ENCODE measurements around the gene MAPKAPK3.

MAPKAPK3 gene

DNA sequence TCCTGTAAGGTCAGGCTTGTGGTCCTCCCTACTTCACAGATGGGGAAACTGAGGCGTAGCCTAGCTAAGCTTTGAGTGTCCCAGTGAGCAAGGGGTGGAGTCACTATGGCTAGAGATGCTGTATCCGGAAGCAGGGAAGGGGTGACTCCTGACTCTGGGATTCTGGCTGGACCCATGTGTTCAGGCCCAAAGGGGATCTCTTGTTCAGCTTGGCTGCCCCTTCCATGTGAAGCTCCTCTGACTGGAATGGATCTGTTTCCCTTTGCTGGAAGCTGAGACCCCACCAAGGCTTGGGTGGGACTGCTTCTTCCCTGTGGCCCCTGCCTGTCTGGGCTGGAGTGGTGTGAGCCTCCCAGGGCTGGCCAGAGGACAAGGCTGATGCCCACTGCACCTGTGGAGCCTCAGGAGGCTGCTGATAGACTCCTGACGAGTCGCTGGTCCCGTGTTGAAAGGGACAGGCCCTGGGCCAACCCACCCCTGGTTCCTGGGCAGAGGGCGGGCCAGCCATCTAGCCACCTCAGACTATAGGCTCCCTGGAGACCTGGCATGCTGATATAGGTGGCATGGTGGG lies 1.0 kb downstream of the MAPKAPK3 start:
- Histone ChIP-seq H3K4me1 (ENCODE audit: control insufficient read depth, insufficient read depth, low read length) (peaks cover 11% of the 10 kb centered on the region), H3K4me3 (ENCODE audit: low read depth, low read length) (peak overlapping the region; percentile 78), H3K27ac (ENCODE audit: low read depth, low read length) (no peak overlapping the region), H3K27me3 (ENCODE audit: control insufficient read depth, insufficient read depth, low read length) (peaks cover 15% of the 10 kb centered on the region), H3K9ac (ENCODE audit: low read depth, low read length) (peak overlapping the region; percentile 85), H3K36me3 (ENCODE audit: control insufficient read depth, insufficient read depth, low read length) (peaks cover 8% of the 10 kb centered on the region; the same call in 1 of the 2 replicates), H3K9me3 (ENCODE audit: control insufficient read depth, insufficient read depth, low read length) (no peaks in the 10 kb centered on the region)

DNA sequence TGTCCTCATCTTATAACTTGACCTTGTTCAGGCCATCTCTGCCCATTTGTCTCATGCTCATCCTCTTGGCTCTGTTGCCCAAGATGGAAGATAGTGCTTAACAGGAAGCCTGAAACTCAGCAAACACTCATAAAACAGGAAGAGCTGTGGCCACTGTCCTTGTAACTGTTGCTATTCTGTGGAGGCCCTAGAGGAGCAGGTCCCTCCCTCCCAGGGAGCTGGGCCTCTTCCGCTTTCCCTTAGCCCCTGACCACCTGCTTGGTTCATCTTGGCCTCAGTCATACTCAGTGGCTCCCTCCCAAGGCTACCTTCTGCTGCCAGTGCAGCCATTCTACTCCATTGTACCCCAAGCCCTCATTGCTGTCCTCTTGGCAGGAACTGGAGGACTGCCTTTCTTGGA lies 3.5 kb downstream of the MAPKAPK3 start:
- Histone ChIP-seq H3K4me3 (ENCODE audit: low read depth, low read length) (no peak overlapping the region), H3K4me1 (ENCODE audit: control insufficient read depth, insufficient read depth, low read length) (peaks cover 25% of the 10 kb centered on the region), H3K27ac (ENCODE audit: low read depth, low read length) (no peak overlapping the region), H3K27me3 (ENCODE audit: control insufficient read depth, insufficient read depth, low read length) (peaks cover 1% of the 10 kb centered on the region; the same call in 1 of the 2 replicates), H3K9ac (ENCODE audit: low read depth, low read length) (no peak overlapping the region), H3K36me3 (ENCODE audit: control insufficient read depth, insufficient read depth, low read length) (peaks cover 8% of the 10 kb centered on the region; the same call in 1 of the 2 replicates), H3K9me3 (ENCODE audit: control insufficient read depth, insufficient read depth, low read length) (no peaks in the 10 kb centered on the region)

DNA sequence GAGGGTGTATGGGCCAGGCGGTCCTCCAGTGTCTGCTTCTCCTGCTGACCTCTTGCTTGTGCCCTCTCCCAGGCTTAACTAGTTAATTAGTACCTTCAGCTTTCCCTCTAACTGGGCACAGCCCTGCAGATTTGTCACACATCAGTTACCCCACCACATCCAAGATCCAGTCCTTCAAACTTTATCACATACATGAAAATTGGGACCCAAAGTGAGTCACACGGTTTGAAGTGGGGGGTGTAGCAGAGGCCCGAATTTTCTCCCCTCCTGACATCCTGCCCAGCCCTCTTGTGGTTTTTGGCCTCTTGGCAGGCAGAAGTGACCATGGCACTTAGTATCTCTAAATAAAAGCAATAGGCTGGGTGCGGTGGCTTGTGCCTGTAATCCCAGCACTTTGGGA lies 3.9 kb downstream of the MAPKAPK3 start:
- Histone ChIP-seq H3K27ac (ENCODE audit: low read depth, low read length) (no peak overlapping the region), H3K4me3 (ENCODE audit: low read depth, low read length) (no peak overlapping the region)

DNA sequence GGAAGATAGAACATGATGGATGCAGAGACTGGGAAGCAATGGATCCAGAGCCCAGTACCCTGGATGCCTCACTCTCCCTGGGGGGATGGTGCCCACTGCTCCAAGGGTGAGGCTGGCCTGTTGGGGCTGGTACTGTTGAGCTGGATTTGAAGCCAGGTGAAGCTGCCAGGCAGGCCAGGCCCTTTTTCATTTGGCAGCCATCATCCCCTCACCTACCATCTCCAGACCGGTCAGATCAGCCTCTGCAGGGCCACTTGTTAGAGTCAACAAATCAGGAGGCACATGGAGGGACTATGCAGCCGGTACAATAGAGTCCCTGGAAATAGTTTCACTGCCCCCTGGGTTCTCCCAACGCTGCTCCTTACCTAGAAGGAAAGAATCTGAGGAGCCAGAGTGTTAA lies 5.9 kb downstream of the MAPKAPK3 start:
- peaks cover 22% of the 10 kb centered on the region for H3K4me1 ChIP-seq (ENCODE audit: control insufficient read depth, insufficient read depth, low read length)
- no peaks in the 10 kb centered on the region for H3K27me3 ChIP-seq (ENCODE audit: control insufficient read depth, insufficient read depth, low read length)
- no peak overlapping the region for H3K27ac ChIP-seq (ENCODE audit: low read depth, low read length)
- H3K9ac ChIP-seq (ENCODE audit: low read depth, low read length) = no peak overlapping the region
- no peaks in the 10 kb centered on the region for H3K9me3 ChIP-seq (ENCODE audit: control insufficient read depth, insufficient read depth, low read length)
- no peak overlapping the region for H3K4me3 ChIP-seq (ENCODE audit: low read depth, low read length)
- peaks cover 8% of the 10 kb centered on the region; the same call in 1 of the 2 replicates for H3K36me3 ChIP-seq (ENCODE audit: control insufficient read depth, insufficient read depth, low read length)

More for the DNA sequence above, 3.9 kb downstream of the MAPKAPK3 start:
- Histone ChIP-seq H3K9ac (ENCODE audit: low read depth, low read length) (no peak overlapping the region), H3K27me3 (ENCODE audit: control insufficient read depth, insufficient read depth, low read length) (no peaks in the 10 kb centered on the region), H3K36me3 (ENCODE audit: control insufficient read depth, insufficient read depth, low read length) (peaks cover 8% of the 10 kb centered on the region; the same call in 1 of the 2 replicates), H3K4me1 (ENCODE audit: control insufficient read depth, insufficient read depth, low read length) (peaks cover 29% of the 10 kb centered on the region), H3K9me3 (ENCODE audit: control insufficient read depth, insufficient read depth, low read length) (no peaks in the 10 kb centered on the region)

DNA sequence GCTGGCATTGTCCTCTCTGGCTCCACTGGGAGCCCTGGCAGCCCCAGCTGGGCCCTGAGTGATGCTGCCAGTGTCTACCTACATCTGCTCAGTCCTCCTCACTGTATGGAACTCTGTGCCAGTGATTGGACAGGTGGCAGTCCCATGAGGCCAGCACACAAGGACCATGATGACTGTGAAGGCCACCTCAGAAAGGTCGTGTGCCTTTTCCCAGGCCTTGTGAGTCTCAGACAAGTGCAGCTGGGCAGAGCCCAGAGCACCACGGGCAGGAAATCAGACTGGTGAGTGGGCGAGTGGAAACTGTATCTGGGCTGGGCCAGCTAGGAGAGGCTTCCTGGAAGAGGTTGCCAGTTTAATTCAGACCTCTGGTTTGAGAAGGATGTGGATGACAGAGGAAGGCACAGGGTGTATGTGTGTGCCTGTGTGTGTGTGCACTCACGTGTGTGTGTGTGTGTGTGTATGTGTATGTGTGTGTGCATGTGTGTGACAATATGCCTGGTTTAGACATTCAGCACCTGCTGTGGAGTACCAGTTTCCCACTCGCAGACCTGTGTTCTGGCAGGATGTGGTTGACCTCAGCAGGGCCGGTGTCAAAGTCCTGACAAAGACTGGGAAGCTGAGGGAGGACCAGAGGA lies 7.0 kb downstream of the MAPKAPK3 start:
- H3K27me3 ChIP-seq (ENCODE audit: control insufficient read depth, insufficient read depth, low read length) = no peaks in the 10 kb centered on the region
- H3K9ac ChIP-seq (ENCODE audit: low read depth, low read length) = no peak overlapping the region
- no peak overlapping the region for H3K4me3 ChIP-seq (ENCODE audit: low read depth, low read length)
- peaks cover 18% of the 10 kb centered on the region for H3K4me1 ChIP-seq (ENCODE audit: control insufficient read depth, insufficient read depth, low read length)
- H3K9me3 ChIP-seq (ENCODE audit: control insufficient read depth, insufficient read depth, low read length) = no peaks in the 10 kb centered on the region
- H3K36me3 ChIP-seq (ENCODE audit: control insufficient read depth, insufficient read depth, low read length) = peaks cover 8% of the 10 kb centered on the region; the same call in 1 of the 2 replicates
- H3K27ac ChIP-seq (ENCODE audit: low read depth, low read length) = no peak overlapping the region

DNA sequence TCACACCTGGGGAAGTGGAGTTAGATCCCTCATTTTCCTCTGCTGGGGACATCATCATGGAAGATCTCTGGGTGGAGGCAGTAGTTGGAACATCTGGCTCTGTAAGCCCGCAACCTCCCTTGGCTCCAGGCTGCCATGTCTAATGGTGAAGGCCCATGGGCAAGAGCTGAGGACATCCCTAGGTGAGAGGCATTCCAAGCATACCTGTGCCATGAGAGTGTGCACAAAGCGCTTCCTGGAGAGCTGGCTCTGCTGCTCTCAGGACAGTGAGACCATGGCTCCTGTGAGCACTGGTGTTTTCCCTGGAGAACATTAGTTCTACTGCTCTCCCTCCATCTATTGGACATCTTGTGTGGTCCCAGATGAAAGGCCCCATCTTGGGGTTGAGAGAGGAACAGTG lies 7.7 kb downstream of the MAPKAPK3 start:
- no peak overlapping the region for H3K9ac ChIP-seq (ENCODE audit: low read depth, low read length)
- peak overlapping the region; percentile 73 for H3K27ac ChIP-seq (ENCODE audit: low read depth, low read length)
- H3K27me3 ChIP-seq (ENCODE audit: control insufficient read depth, insufficient read depth, low read length) = no peaks in the 10 kb centered on the region
- H3K36me3 ChIP-seq (ENCODE audit: control insufficient read depth, insufficient read depth, low read length) = peaks cover 6% of the 10 kb centered on the region; the same call in 1 of the 2 replicates
- H3K4me1 ChIP-seq (ENCODE audit: control insufficient read depth, insufficient read depth, low read length) = peaks cover 18% of the 10 kb centered on the region
- no peaks in the 10 kb centered on the region for H3K9me3 ChIP-seq (ENCODE audit: control insufficient read depth, insufficient read depth, low read length)
- no peak overlapping the region for H3K4me3 ChIP-seq (ENCODE audit: low read depth, low read length)

DNA sequence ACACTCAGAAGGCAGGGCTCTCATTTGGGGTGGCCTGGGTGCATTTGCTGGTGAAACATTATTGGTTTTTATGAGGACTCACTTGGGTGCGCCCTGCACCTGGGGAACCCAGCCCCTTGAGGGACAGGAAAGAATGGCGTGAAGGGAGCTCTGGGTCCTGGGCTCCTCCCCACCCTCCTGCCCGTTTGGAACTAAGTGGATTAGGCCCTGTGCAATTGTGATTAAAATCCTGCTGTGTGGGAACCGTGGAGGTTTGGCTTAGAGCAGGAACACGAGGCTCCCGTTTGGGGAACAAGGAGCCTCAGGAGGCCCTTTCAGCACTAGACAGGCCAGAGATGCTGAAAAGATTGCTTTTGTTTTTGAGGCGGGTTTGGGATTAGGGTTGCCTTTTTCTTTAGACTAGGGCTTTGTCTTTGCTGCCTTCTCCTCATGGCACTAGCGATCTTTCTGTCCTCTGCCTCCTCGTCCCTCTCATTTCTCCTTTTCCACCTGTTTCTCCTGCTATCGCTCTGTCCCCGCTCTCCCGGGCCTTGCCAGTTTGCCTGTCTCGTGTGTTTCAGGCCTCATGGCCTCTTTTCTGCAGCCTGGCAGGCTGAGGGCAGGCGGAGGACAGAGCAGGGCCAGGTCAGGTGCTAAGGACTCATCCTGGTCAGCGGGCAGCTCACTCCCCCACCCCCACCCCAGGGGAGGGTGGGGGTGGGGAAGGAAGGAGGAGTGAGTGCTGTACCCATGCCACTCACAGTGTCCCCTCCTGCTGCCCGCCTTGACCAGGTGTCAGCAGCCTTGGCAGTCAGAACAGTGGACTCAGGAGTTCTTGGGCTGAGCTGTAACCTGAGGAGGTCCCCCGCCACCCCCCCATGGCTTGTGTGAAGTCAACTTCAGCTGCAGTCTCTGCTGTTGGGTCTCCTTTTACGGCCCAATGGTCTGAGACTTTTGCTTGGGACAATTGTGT lies 8.6 kb downstream of the MAPKAPK3 start:
- Histone ChIP-seq H3K4me1 (ENCODE audit: control insufficient read depth, insufficient read depth, low read length) (peaks cover 18% of the 10 kb centered on the region), H3K9me3 (ENCODE audit: control insufficient read depth, insufficient read depth, low read length) (no peaks in the 10 kb centered on the region), H3K27me3 (ENCODE audit: control insufficient read depth, insufficient read depth, low read length) (no peaks in the 10 kb centered on the region), H3K27ac (ENCODE audit: low read depth, low read length) (peak overlapping the region; percentile 73), H3K4me3 (ENCODE audit: low read depth, low read length) (no peak overlapping the region), H3K36me3 (ENCODE audit: control insufficient read depth, insufficient read depth, low read length) (no peaks in the 10 kb centered on the region), H3K9ac (ENCODE audit: low read depth, low read length) (no peak overlapping the region)

DNA sequence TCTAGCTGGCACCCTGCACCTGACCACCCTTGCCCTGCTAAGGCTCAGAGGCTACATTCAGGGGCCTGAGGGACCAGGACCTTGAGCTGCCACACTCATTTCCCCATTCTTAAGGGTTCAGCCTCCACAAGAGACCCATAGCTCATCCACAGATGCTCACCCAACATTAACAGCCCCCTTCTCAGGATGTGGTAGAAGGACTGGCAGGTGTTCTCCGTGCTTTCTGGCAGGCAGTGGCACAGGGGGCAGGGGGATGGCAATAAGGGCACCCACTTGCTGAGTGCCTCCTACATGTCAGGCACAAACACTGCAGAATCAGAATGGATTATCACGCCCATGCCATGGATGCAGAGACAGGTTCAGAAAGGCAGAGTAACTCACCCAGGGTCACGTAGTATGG lies 9.4 kb downstream of the MAPKAPK3 start:
- Histone ChIP-seq H3K36me3 (ENCODE audit: control insufficient read depth, insufficient read depth, low read length) (no peaks in the 10 kb centered on the region), H3K9me3 (ENCODE audit: control insufficient read depth, insufficient read depth, low read length) (no peaks in the 10 kb centered on the region), H3K27ac (ENCODE audit: low read depth, low read length) (no peak overlapping the region), H3K9ac (ENCODE audit: low read depth, low read length) (no peak overlapping the region), H3K27me3 (ENCODE audit: control insufficient read depth, insufficient read depth, low read length) (no peaks in the 10 kb centered on the region), H3K4me3 (ENCODE audit: low read depth, low read length) (no peak overlapping the region), H3K4me1 (ENCODE audit: control insufficient read depth, insufficient read depth, low read length) (peaks cover 18% of the 10 kb centered on the region)

DNA sequence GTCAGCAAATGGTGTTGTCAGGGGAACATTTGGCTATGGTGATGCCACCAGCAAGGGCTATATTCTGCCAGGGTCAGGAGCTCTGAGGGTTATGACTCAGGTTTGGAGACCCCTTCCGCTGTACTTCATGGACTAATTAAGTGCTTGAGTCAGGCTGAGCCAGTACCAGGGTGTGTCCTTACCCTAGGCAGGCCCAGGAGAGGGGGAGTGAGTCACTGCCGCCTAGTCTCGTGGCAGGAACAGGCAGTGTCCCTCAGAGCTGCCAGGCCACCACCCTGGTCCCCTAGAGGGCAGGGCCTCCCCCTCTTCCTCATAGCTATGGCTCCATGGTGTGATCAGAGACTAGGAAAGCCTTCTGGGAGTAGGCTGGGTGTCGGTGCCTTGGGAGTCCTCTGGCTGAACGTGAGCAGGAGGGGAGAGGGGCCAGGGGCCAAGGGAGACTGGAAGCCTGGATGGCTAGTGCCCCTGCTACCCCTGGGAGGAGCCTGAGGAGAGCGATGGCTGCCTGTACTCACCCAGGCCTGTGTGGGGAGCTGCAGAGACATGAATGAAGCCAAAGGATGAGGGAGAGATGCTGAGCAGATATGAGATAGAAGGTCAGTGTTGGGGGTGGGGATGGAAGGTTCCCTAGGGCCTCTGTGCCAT lies 10.6 kb downstream of the MAPKAPK3 start:
- no peak overlapping the region for H3K9ac ChIP-seq (ENCODE audit: low read depth, low read length)
- no peak overlapping the region for H3K27ac ChIP-seq (ENCODE audit: low read depth, low read length)
- H3K9me3 ChIP-seq (ENCODE audit: control insufficient read depth, insufficient read depth, low read length) = no peaks in the 10 kb centered on the region
- no peaks in the 10 kb centered on the region for H3K36me3 ChIP-seq (ENCODE audit: control insufficient read depth, insufficient read depth, low read length)
- no peak overlapping the region for H3K4me3 ChIP-seq (ENCODE audit: low read depth, low read length)
- H3K4me1 ChIP-seq (ENCODE audit: control insufficient read depth, insufficient read depth, low read length) = peaks cover 18% of the 10 kb centered on the region
- no peaks in the 10 kb centered on the region for H3K27me3 ChIP-seq (ENCODE audit: control insufficient read depth, insufficient read depth, low read length)

DNA sequence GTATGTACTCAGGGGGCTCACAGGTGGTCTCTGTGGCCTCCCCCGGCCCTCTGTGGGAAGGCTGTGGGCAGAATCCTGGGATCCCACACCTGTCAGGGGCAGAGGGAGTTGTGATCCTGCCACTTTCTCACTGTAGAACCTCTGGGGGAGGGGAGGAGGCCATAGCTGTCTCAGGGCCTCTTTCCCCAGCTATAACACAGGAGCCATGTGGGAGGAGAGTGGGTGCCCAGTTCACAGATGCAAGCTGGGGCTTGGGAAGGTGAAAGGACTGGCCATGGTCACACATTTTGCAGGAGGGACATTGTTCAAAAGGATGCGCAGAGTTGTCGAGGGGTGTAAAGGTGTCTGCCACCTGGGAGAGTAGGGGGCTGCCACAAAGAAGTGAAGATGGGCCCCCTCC lies 11.7 kb downstream of the MAPKAPK3 start:
- H3K9ac ChIP-seq (ENCODE audit: low read depth, low read length) = no peak overlapping the region
- H3K4me1 ChIP-seq (ENCODE audit: control insufficient read depth, insufficient read depth, low read length) = peaks cover 18% of the 10 kb centered on the region
- no peaks in the 10 kb centered on the region for H3K36me3 ChIP-seq (ENCODE audit: control insufficient read depth, insufficient read depth, low read length)
- H3K27me3 ChIP-seq (ENCODE audit: control insufficient read depth, insufficient read depth, low read length) = no peaks in the 10 kb centered on the region
- no peak overlapping the region for H3K27ac ChIP-seq (ENCODE audit: low read depth, low read length)
- H3K4me3 ChIP-seq (ENCODE audit: low read depth, low read length) = no peak overlapping the region
- H3K9me3 ChIP-seq (ENCODE audit: control insufficient read depth, insufficient read depth, low read length) = no peaks in the 10 kb centered on the region

Measured in HUES48 (cell line).